GM19043 (cell line): ENCODE measurements around the gene ITPR3.

Source experiments
- ATAC-seq: cut with Tn5 transposase; IDR thresholded peaks from one replicate; pipeline ENCODE4 v1.9.1; 2021; ENCODE audit warnings: low read depth; ENCODE audit not compliant: unreplicated experiment

The ITPR3 gene

GRCh38 chr6:33727126-33727525, 106.0 kb downstream of the ITPR3 start:
- ATAC-seq = no peak

DNA sequence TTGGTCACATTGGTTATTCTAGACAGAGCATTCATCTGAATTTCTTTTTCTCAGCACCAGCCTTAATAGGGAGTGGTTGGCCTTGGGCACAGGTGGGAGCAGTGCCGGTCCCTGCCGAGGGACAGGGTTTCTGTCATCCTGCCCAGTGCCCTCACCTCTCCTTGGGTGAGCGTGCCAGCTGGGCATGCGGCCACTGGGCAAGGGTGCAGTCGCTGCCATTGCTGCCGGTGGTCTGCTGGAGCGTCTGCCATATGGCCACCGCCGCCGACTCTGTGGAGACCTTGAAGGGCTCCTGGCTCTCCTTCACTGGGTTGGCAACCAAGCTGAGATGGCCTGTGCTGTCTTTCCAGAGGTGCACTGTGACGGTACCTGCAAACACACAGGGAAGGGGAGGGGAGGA, 106.8 kb downstream of the ITPR3 start:
- no peak for ATAC-seq

- no peak for ATAC-seq
These were observed 107.3 kb downstream of the ITPR3 start for GRCh38 chr6:33728438-33728837.

GRCh38 chr6:33729059-33729458, 107.9 kb downstream of the ITPR3 start:
- no peak for ATAC-seq

DNA sequence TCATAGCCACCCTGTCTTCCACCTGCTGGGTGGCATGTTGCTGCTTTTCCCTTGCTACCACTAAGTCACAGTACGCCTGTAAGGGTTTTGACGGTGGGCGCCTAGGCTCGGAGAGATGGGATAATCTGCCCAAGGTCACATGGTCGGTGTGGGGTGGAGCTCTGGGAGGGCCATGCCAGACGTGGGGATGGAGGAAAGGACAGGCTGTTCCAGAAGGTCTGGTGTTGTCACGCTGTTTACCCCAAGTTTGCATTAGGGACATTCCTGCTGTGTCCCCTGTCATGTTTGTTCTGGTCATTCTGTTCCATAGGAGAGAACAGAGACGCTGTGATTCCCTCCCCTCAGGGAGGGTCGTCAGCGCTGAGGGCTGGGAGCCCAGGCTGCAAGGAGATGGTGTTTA, 109.5 kb downstream of the ITPR3 start:
- no peak for ATAC-seq

- no peak for ATAC-seq
These were observed 109.9 kb downstream of the ITPR3 start for GRCh38 chr6:33731035-33731434.

- ATAC-seq = no peak
These were observed 110.7 kb downstream of the ITPR3 start for GRCh38 chr6:33731751-33732282.

- ATAC-seq = no peak
These were observed 111.3 kb downstream of the ITPR3 start for GRCh38 chr6:33732385-33732784.

DNA sequence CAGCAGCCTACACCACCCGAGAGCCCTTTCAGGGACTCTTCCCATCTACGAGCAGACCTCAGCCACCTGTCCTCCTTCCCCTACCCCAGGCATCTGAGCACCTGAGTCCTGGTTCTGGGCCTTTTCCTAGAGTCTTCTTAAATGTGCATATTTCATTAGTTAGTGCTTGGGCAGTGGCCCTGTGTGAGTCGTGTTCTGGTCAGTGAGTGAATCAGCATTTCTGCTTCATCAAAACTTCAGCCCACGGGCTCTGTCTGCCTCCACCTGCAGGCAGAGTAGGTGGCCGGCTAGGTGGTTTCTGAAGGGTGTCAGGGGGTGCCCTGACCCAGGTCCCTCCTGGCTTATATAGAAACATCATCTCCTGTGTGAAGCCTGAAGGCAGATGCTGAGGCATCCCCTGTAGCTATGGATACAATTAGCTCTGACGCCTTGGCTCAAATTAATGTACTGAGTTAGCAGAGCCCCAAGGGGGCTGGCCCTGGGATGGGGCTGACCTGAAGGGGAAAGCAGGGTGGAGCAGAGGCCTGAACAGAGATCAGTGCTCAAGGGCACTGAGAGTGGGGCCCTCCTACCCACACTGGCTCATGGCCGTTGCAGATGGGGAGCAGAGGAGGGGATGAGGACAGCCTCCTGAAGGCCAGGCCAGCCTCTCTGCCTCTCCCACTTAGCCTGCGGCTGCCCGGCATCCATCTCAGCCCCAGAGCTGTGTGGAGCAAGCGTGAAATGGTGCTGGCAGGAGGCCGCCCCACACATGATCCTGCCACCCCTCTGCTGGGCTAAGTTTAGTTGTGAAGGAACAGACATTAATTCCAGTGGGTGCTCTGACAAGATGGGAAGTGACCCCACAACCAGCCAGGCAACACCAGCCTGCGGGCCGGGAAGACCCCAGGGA, 111.9 kb downstream of the ITPR3 start:
- no peak for ATAC-seq

- ATAC-seq = no peak
These were observed 112.5 kb downstream of the ITPR3 start for GRCh38 chr6:33733709-33734007.

DNA sequence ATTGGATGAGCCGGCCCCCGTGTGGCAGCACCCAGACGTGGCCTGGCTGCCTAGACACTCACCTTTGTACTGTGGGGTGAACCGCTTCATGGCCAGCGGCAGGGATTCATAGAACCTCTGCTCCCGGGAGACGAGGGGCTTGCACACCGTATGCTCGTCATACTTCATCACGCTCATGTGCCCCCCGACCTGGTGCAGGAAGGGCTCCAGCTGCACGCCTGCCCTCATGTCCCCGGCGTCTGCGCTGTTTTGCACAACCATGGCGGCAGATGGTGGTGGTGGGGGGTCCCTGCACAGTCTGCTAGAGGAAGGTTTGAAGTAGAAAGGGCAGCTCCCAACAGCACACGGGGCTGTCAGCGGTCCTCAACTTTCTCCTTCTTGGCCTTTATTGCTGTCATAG, 114.1 kb downstream of the ITPR3 start:
- ATAC-seq = no peak

GRCh38 chr6:33737267-33738026, 116.3 kb downstream of the ITPR3 start:
- no peak for ATAC-seq

DNA sequence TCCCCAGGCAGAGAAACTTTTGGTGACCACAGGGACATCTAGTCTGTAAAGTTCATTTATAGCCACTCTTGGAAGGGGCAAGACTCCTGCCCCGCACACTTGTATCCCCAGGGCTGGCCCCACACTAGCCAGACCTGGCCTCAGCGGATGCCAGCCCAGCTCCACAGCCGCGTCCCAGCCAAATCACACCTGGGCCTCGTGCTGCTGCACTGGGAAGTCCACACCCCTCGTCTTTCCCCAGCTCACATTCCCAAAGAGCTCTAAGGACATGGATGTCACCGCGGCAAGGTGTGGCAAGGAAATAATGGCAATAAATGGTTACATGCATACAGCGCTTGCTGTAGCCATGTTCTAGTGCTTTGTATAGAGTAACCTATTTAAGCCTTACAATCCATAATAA, 117.0 kb downstream of the ITPR3 start:
- ATAC-seq = no peak

- ATAC-seq = no peak
These were observed 117.8 kb downstream of the ITPR3 start for GRCh38 chr6:33738879-33739278.

- ATAC-seq = no peak
These were observed 118.4 kb downstream of the ITPR3 start for GRCh38 chr6:33739571-33739970.

DNA sequence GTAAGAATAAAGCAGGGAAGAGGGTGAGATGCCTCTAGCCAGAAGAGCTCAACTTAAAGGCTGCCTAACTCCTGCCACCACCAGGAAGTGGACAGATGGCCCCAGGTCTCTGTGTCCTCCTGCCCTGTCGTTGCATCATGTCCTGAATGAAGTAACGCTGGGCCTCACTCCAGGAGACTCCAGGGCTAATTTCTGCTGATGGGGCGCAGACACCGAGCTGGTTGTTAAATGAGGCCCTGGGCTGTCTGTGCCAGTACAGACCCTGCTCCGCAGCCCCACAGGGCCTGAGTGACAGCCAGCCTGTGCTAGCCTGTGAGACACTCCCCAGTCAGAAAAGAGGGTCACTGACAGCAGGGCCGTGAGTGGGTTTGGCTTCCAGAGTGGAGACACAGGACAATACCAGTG, 119.1 kb downstream of the ITPR3 start:
- no peak for ATAC-seq

- no peak for ATAC-seq
These were observed 119.7 kb downstream of the ITPR3 start for GRCh38 chr6:33740794-33741193.

GRCh38 chr6:33742092-33742491, 121.0 kb downstream of the ITPR3 start:
- no peak for ATAC-seq

DNA sequence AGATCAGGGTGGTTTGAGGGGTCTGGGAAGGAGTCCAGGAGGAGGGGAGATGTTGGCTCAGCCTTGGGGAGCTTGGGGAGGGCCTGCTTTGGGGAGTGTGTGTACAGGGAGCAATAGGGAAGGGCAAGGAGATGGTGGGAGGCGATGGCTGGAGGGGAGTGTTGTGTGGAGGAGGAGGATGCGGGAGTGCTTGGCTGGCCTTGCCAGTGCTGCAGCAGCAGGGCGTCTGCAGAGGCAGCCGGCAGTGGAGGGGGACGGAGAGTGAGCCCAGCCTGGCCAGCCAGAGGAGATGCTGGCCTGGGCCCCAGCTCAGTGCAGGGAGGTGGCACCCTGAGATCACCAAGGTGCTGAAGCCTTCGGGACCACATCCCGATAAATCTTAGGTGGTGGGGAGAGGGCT, 121.7 kb downstream of the ITPR3 start:
- ATAC-seq = no peak

DNA sequence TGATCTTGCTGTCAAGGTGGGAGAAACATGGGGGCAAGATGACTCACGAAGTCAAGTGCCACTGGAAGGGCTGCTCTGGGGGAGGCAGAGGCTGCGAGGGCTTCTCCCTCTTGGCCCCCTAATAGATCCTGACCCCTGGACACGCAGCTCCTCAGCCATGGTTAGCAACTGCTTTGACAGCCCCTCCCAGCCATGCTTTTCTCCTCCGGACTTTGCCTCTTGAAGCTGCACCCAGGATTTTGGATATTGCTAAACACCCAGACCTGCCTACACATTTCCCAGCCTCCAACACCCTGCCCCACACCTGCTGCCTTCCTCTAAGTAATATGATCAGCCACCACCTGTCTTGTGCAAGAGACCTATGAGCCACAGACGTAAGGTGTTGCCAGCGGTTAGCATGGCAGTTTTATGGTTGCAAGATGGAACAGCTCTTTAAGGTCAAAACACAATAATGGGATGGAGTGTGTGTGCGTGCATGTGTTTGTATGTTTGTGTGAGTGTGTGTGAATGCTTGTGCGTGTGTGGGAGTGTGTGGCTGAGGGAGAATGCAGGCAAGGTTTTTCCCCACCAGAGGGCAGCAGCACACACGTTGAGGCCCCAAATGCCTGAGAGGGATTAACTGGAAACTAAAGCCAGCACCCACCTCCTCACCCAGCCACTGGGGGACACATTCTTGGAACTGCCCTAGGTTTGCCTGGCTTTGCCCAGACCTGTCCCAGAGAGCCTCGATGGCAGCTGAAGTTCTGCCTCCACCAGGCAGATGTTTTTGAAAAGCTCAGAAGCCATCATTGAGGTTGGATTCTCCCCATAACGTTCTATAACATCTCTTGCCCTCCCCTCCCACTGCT, 123.1 kb downstream of the ITPR3 start:
- ATAC-seq = no peak
